HT-29 (cell line): Measurements from ENCODE around the gene NDUFS2. TPM values are rescaled to one million over a fixed set of nuclear protein-coding genes. Genes with fewer than 3 reads are reported as not detected.
"Not testable (repeated sequence)": the region's sequence is repeated elsewhere in the genome, so short reads cannot be mapped to it uniquely, and the experiment has no call there.

ENCODE experiments used
- DNase-seq: peaks from one replicate; pipeline ENCODE4 v3.0.0-alpha.2; 2015; ENCODE audit warnings: low spot score
- total RNA-seq: library from RNA; depleted of rRNA; stranded (reverse); fragments of >200 nt; shearing (Covaris generic); gene quantifications from 2 replicates; pipeline ENCODE4 v1.2.3, GENCODE V29; 2014; rRNA removed

Gene NDUFS2
- total RNA-seq, 1 experiment from 2014 or later = 90.6 TPM

DNA sequence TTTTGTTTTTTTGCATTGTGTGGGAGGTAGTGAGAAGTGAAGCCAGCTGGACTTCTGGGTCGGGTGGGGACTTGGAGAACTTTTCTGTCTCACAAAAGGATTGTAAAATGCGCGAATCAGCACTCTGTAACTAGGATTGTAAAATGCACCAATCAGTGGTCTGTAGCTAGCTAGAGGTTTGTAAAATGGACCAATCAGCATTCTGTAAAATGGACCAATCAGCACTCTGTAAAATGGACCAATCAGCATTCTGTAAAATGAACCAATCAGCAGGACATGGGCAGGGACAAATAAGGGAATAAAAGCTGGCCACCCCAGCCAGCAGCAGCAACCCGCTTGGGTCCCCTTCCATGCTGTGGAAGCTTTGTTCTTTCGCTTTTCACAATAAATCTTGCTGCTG lies 47.9 kb downstream of the NDUFS2 start:
- DNase-seq = not testable (repeated sequence)

DNA sequence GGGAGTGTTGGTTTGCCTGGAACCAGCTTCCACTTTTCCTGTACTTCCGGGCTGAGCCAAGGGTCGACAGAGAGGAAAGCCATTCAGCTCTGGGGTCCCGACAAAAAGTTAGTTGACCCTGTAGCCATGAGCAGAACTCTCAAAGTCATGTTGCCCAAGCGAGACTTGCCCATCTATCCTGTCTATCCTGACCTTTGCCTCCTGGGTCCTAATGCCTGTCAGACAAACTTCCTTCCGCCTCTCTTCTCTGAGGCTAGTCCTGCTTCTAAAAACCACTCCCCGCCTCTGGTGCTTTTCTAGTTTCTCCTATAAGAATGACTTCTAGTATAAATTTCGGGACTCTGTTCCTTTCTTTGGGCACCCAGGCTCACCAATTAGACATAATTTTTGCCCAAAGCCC lies 48.7 kb downstream of the NDUFS2 start:
- DNase-seq = no peak

DNA sequence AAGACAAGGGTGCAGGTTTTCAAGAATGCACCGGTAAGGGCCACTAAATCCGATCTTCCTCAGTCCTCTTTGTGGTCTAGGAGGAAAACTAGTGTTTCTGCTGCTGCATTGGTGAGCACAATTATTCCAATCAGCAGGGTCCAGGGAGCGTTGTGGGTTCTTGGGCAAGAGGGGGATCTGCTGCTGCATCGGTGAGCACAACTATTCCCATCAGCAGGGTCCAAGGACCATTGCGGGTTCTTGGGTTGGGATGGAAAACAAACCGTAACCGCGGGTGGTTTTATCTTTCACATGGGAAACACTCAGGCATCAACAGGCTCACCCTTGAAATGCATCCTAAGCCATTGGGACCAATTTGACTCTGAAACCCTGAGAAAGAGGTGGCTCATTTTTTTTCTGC lies 49.4 kb downstream of the NDUFS2 start:
- no peak for DNase-seq

DNA sequence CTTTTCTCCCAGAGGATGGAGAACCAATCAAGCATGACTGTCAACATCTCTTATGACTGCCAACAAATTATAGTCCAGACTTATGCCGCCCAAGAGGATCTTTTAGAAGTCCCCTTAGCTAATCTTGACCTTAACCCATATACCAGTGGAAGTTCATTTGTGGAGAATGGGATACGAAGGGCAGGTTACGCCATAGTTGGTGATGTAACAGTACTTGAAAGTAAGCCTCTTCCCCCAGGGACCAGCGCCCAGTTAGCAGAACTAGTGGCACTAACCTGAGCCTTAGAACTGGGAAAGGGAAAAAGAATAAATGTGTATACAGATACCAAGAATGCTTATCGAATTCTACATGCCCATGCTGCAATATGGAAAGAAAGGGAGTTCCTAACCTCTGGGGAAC lies 53.1 kb downstream of the NDUFS2 start:
- not testable (repeated sequence) for DNase-seq

DNA sequence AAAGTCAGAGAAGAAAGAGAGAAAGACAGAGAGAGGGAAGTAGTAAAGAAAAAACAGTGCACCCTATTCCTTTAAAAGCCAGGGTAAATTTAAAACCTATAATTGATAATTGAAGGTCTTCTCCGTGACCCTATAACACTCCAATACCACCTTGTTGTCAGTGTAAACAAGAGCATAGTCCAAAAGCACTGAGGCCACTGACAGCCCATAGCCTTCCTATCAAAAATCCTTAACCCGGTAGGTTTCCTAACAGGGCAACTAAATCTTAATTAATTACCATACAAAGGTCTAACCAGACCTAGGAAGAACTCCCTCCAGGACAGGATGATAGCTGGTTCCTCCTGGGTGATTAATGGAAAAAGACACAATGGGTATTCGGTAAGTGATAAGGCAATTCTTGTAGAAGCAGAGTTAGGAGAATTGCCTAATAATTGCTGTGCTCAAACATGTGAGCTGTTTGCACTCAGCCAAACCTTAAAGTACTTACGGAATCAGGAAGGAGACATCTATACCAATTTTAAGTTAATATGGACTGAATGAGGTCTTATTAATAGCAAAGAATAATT lies 53.9 kb downstream of the NDUFS2 start:
- not testable (repeated sequence) for DNase-seq

DNA sequence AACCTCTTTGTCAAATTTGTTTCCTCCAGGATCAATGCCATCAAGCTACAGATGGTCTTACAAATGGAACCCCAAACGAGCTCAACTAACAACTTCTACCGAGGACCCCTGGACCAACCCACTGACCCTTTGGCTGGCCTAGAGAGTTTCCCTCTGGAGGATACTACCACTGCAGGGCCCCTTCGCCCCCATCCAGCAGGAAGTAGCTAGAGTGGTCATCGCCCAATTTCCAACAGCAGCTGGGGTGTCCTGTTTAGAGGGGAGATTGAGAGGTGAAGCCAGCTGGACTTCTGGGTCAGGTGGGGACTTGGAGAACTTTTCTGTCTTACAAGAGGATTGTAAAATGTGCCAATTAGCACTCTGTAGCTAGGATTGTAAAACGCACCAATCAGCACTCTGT lies 54.9 kb downstream of the NDUFS2 start:
- not testable (repeated sequence) for DNase-seq

DNA sequence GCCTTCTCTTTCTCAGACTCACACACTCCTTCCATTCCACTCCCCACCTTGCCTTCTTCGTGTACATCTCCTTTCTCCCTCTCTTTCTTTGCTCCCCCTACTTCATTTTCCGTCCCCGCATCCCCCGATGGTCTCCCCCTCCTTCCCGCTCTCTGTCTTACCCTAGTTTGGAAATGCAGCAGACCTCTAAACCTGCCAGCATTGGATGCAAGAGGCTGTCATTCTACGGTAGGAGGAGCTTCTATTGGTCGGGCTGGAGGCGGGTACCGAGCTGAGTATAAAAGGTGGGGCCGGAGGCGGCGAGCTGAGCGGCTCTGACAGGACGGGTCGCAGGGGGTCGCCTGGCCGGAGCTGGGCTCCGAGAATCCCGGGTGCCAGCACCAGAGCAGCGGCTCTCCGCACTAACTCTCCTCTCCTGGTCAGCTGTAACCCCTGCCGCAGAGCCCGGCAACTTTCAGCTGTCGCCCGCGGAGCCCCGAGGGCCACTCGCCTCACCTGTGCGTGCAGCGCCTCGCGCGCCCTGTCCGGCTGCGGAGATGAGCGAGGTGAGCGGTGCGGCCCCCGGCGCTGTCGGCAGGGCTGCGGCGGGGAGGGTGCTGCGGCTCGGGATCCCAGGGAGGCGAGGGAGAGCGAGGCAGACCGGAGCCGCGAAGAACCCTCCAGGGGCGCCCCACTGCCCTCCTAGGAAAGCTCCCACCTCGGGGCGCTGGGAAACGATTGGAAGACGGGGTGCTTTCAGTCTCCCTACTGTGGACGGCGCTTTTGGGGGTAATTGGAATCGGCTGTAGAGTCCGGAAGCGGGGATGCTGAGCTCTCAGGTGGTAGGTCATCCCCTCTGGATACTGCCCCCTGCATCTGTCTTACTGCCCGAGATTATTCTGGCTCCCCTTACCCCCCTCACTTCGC lies 56.5 kb downstream of the NDUFS2 start, which contains the start of gene PCP4L1:
Gene PCP4L1, plus strand, starts transcription at position 307 of the 906 bp plus-strand sequence. Its CDS starts 230 bp downstream, at position 537.
- DNase-seq = no peak

DNA sequence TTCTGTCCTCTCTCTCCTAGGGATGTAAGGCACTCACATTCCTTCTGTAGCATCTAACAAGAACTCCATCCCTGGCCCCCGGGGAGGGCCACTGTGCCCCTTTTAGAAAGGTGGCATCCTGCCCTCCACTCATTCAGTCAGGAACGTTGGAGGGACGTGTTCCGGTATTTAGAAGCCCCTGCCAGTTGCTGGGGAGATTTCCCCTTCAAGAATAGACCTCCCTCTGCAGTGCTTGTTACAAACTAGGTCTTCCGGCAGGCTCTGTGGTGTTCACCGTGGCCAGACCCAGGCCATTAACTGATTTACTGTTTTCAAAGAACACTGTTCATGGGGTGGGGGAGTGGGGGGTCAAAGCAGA lies 57.2 kb downstream of the NDUFS2 start:
- no peak for DNase-seq

DNA sequence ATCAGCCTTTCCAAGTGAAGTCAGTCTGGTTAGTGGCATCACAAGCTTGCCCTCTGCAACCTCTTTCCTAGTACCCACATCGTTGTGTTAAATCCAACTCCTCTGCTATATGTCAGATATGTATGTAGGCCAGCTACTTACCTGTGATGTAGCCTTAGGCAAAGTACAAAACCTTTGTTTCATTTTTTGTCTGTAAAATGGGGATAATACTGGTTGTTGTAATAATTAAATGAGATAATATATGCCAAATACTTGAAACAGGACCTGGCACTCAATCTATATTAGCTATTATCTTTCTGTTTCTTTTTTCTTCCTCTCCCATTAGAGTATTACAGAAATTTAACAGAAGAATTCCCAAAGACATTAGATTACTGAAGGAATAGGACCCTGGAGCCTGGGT lies 57.6 kb downstream of the NDUFS2 start:
- DNase-seq = no peak

DNA sequence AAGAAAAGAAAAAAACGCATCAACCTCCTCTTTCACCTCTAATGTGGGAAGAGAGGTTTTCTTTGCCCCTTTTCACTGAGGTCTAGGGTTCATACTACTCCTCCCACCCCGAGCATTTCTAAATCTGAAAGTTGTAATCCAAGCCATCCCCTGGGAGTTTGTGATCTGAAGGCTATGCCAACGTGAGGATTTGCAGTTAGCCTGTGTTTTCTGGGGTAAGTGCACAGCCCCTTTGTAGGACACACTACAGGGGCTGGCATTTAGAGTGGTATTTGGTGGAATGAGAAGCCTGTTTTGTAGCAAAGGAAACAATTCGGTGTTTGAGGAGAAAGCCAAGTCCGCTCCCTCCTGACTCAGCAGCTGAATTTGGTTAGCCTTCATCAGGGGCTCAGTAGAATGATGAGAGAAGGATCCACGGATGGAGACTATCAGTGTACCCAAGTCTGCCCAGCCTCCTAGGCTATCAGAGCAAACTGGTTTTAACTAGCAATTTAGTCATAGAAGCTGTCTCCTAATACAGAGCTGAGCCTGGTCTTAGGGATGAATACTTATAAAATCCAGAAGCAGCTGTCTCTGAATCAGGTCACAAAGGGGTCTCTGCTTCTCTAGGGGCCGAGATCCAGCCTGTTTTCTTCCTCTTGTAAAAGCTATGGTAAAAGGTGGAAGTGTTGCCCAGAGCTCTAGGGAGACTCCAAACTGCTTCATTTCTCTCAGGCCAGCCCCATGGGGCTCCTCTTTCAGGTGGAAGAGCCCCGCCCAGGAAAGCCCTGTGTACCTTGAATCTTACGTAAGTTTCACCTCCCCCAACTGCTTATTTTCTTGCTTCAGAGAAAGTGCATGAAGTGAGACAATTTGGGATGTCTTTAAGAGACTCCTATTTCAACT lies 58.5 kb downstream of the NDUFS2 start:
- DNase-seq = no peak

DNA sequence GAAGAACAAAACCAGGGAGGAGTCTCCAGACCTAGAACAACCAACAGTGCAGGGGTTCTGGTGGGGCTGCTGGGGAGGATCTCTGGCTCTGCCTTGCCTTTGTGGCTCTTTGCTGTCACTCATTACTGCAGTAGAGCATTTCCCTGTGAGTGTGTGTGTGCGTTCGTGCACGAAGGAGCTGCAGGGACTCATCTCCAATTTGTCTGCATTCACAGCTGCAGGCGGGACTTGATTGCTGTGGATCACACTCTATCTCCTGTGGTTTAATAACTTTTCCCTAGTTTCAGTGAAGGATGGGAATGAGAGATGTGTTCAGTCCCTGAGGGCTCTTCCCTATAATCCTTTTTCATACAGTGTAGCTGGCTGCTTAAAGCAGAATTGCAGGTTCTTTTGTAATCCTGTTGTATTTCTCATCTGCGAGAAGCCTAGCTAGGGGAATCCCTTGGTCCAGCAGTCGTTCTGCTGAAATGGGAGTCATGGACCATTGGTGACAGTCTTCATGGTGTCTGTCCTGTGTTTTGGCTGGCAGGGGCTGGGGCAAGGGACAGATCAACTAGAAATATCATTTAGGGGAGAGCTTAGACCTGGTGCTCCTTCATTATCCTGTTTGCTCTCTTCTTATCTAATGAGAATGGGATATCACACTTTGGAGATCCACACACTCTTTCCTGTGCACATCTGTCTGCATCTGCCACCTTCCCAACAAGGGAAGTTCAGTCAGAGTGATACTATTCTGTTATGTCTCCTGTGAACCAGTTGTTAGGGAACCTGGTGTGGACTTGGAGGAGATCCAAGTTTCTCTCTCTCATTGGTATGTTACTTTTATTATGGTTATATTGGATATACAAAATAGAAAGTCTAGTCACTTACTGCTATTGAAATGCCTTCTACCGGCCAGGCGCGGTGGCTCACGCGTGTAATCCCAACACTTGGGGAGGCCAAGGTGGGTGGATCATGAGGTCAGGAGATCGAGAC lies 59.4 kb downstream of the NDUFS2 start:
- no peak for DNase-seq

Other genes starting within 250 kb of the NDUFS2 start
- not detected in 2 replicates for gene ITLN2, start 247.6 kb upstream of the NDUFS2 start, total RNA-seq
- 128 and 154 TPM in 2 replicates for gene F11R, start 181.2 kb upstream of the NDUFS2 start, total RNA-seq
- gene TSTD1, start 163.4 kb upstream of the NDUFS2 start, total RNA-seq = 121 and 139 TPM in 2 replicates
- gene USF1, start 156.4 kb upstream of the NDUFS2 start, total RNA-seq = 78.4 and 79.3 TPM in 2 replicates
- gene ARHGAP30, start 132.5 kb upstream of the NDUFS2 start, total RNA-seq = 0.58 and 0.86 TPM in 2 replicates
- gene NECTIN4, start 112.8 kb upstream of the NDUFS2 start, total RNA-seq = 8.6 and 10.4 TPM in 2 replicates
- 3.8 and 5.5 TPM in 2 replicates for gene KLHDC9, start 104.0 kb upstream of the NDUFS2 start, total RNA-seq
- 67.7 and 70.5 TPM in 2 replicates for gene PFDN2, start 84.3 kb upstream of the NDUFS2 start, total RNA-seq
- 25.1 and 30.8 TPM in 2 replicates for gene NIT1, start 84.3 kb upstream of the NDUFS2 start, total RNA-seq
- 36.6 and 40.8 TPM in 2 replicates for gene DEDD, start 69.7 kb upstream of the NDUFS2 start, total RNA-seq
- 66.4 and 81.3 TPM in 2 replicates for gene UFC1, start 48.4 kb upstream of the NDUFS2 start, total RNA-seq
- 20.8 and 24.6 TPM in 2 replicates for gene USP21, start 42.9 kb upstream of the NDUFS2 start, total RNA-seq
- gene PPOX, start 35.9 kb upstream of the NDUFS2 start, total RNA-seq = 11.7 and 14.3 TPM in 2 replicates
- gene B4GALT3, start 24.9 kb upstream of the NDUFS2 start, total RNA-seq = 57.5 and 70.7 TPM in 2 replicates
- gene ADAMTS4, start 3.3 kb upstream of the NDUFS2 start, total RNA-seq = not detected in 2 replicates
- not detected in 2 replicates for gene FCER1G, start 12.9 kb downstream of the NDUFS2 start, total RNA-seq
- 0.52 TPM in 1 of 2 replicates, not detected in the other for gene APOA2, start 21.3 kb downstream of the NDUFS2 start, total RNA-seq
- 3.5 and 3.6 TPM in 2 replicates for gene TOMM40L, start 23.7 kb downstream of the NDUFS2 start, total RNA-seq
- gene NR1I3, start 35.8 kb downstream of the NDUFS2 start, total RNA-seq = not detected in 2 replicates
- not detected in 2 replicates for gene PCP4L1, start 56.4 kb downstream of the NDUFS2 start, total RNA-seq
- 0.16 and 0.41 TPM in 2 replicates for gene MPZ, start 107.6 kb downstream of the NDUFS2 start, total RNA-seq
- 16.6 and 17.1 TPM in 2 replicates for gene SDHC, start 112.0 kb downstream of the NDUFS2 start, total RNA-seq
- gene CFAP126, start 165.5 kb downstream of the NDUFS2 start, total RNA-seq = not detected in 2 replicates